OCI-LY3 (cell line): ENCODE results near the gene DCC.
A peak's percentile ranks its signal among the peaks of the same experiment; 100 is the strongest.

ENCODE experiments used
- EZH2phosphoT487 ChIP-seq: fragments of 200-600 bp; shearing (Covaris generic); IDR thresholded peaks from 2 replicates; pipeline ENCODE4 v1.6.1; 2018; ENCODE audit warnings: antibody characterized with exemption, mixed run types, low read depth
- TF ChIP-seq, protein P1 (sequence below): fragments of 200-600, 300-600 bp; sonication (generic); IDR thresholded peaks from 2 replicates; pipeline ENCODE4 v1.5.1; 2014; ENCODE audit warnings: antibody characterized with exemption, low read length, low read depth

- TF ChIP-seq, protein P1, sequence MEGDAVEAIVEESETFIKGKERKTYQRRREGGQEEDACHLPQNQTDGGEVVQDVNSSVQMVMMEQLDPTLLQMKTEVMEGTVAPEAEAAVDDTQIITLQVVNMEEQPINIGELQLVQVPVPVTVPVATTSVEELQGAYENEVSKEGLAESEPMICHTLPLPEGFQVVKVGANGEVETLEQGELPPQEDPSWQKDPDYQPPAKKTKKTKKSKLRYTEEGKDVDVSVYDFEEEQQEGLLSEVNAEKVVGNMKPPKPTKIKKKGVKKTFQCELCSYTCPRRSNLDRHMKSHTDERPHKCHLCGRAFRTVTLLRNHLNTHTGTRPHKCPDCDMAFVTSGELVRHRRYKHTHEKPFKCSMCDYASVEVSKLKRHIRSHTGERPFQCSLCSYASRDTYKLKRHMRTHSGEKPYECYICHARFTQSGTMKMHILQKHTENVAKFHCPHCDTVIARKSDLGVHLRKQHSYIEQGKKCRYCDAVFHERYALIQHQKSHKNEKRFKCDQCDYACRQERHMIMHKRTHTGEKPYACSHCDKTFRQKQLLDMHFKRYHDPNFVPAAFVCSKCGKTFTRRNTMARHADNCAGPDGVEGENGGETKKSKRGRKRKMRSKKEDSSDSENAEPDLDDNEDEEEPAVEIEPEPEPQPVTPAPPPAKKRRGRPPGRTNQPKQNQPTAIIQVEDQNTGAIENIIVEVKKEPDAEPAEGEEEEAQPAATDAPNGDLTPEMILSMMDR = peak; percentile 53
- no peak for TF ChIP-seq EZH2phosphoT487
Measured at GRCh38 chr18:52582516-52582915, 242.5 kb downstream of the DCC start.
